Measurements from ENCODE around the gene CKMT1B. TPM values are rescaled to one million over a fixed set of nuclear protein-coding genes. Genes with fewer than 3 reads are reported as not detected.
"Not testable (repeated sequence)": the region's sequence is repeated elsewhere in the genome, so short reads cannot be mapped to it uniquely, and the experiment has no call there.

The CKMT1B gene
- not detected in 3 replicates for total RNA-seq
- long read RNA-seq, result 0 reads

- not testable (repeated sequence) for H3K27ac Mint-ChIP-seq (ENCODE audit: unreplicated experiment); H3K4me1 Mint-ChIP-seq (ENCODE audit: low read depth); H3K36me3 Mint-ChIP-seq (ENCODE audit: low read depth); H3K9me3 Mint-ChIP-seq (ENCODE audit: low read depth); H3K4me3 Mint-ChIP-seq (ENCODE audit: unreplicated experiment); DNase-seq (ENCODE audit: low spot score)
- H3K27me3 Mint-ChIP-seq (ENCODE audit: low read depth), result peaks cover 15% of the 10 kb centered on the region
Measured at GRCh38 chr15:43593328-43594190, at the start of gene CKMT1B. Gene CKMT1B, plus strand, starts transcription at chr15:43594027. Its CDS starts 192 bp downstream, at chr15:43594219.

GRCh38 chr15:43544266-43544665, 49.6 kb upstream of the CKMT1B start:
- Mint-ChIP-seq H3K4me1 (ENCODE audit: low read depth) (no peaks in the 10 kb centered on the region), H3K27me3 (ENCODE audit: low read depth) (no peaks in the 10 kb centered on the region), H3K36me3 (ENCODE audit: low read depth) (peaks cover 4% of the 10 kb centered on the region), H3K9me3 (ENCODE audit: low read depth) (peaks cover 17% of the 10 kb centered on the region), H3K4me3 (ENCODE audit: unreplicated experiment) (no peak overlapping the region), H3K27ac (ENCODE audit: unreplicated experiment) (no peak overlapping the region)
- no peak for DNase-seq (ENCODE audit: low spot score)
- TF ChIP-seq, protein P1, sequence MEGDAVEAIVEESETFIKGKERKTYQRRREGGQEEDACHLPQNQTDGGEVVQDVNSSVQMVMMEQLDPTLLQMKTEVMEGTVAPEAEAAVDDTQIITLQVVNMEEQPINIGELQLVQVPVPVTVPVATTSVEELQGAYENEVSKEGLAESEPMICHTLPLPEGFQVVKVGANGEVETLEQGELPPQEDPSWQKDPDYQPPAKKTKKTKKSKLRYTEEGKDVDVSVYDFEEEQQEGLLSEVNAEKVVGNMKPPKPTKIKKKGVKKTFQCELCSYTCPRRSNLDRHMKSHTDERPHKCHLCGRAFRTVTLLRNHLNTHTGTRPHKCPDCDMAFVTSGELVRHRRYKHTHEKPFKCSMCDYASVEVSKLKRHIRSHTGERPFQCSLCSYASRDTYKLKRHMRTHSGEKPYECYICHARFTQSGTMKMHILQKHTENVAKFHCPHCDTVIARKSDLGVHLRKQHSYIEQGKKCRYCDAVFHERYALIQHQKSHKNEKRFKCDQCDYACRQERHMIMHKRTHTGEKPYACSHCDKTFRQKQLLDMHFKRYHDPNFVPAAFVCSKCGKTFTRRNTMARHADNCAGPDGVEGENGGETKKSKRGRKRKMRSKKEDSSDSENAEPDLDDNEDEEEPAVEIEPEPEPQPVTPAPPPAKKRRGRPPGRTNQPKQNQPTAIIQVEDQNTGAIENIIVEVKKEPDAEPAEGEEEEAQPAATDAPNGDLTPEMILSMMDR (IDR thresholded peaks at IDR 0.05), result no peak

DNA sequence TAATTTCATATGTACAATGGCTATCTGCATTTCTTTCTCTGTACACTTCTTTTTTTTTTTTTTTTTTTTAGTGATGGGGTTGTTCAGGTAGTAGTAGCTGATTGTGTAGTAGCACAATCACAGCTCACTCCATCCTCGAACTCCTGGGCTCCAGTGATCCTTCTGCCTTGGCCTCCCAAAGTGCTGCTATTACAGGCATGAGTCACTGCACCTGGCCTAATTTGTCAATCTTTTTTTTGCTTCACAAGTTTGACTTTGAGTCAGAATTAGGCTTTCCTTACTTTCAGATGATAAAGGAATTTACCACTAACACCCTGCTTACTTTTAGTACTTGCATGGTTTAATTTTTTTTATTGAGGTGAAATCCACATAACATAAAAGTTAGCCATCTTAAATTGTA, 48.4 kb upstream of the CKMT1B start:
- H3K4me3 Mint-ChIP-seq (ENCODE audit: unreplicated experiment), result no peak overlapping the region
- H3K27me3 Mint-ChIP-seq (ENCODE audit: low read depth), result no peaks in the 10 kb centered on the region
- no peaks in the 10 kb centered on the region for H3K4me1 Mint-ChIP-seq (ENCODE audit: low read depth)
- TF ChIP-seq, protein P1 (IDR thresholded peaks at IDR 0.05), result no peak
- DNase-seq (ENCODE audit: low spot score), result no peak
- peaks cover 4% of the 10 kb centered on the region for H3K36me3 Mint-ChIP-seq (ENCODE audit: low read depth)
- no peak overlapping the region for H3K27ac Mint-ChIP-seq (ENCODE audit: unreplicated experiment)
- peaks cover 17% of the 10 kb centered on the region for H3K9me3 Mint-ChIP-seq (ENCODE audit: low read depth)

DNA sequence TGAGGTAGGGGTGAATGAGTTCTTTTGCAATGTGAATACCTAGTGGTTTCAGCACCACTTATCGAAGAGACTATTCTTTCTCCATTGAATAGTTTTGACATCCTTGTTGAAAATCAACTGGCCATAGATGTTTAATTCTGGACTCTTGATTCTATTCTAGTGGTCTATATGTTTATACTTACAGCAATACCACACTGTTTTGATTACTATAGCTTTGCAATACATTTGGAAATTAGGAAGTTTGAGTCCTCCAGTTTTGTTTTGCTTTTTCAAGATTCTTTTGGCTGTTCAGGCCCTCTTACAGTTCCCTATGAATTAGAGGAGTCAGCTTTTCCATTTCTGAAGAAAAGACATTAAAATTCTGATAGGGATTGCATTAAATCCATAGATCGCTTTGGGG, 46.3 kb upstream of the CKMT1B start:
- peaks cover 17% of the 10 kb centered on the region for H3K9me3 Mint-ChIP-seq (ENCODE audit: low read depth)
- no peaks in the 10 kb centered on the region for H3K4me1 Mint-ChIP-seq (ENCODE audit: low read depth)
- TF ChIP-seq, protein P1 (IDR thresholded peaks at IDR 0.05), result no peak
- H3K36me3 Mint-ChIP-seq (ENCODE audit: low read depth), result peaks cover 7% of the 10 kb centered on the region
- no peak for DNase-seq (ENCODE audit: low spot score)
- H3K27me3 Mint-ChIP-seq (ENCODE audit: low read depth), result no peaks in the 10 kb centered on the region
- H3K27ac Mint-ChIP-seq (ENCODE audit: unreplicated experiment), result no peak overlapping the region
- H3K4me3 Mint-ChIP-seq (ENCODE audit: unreplicated experiment), result no peak overlapping the region

DNA sequence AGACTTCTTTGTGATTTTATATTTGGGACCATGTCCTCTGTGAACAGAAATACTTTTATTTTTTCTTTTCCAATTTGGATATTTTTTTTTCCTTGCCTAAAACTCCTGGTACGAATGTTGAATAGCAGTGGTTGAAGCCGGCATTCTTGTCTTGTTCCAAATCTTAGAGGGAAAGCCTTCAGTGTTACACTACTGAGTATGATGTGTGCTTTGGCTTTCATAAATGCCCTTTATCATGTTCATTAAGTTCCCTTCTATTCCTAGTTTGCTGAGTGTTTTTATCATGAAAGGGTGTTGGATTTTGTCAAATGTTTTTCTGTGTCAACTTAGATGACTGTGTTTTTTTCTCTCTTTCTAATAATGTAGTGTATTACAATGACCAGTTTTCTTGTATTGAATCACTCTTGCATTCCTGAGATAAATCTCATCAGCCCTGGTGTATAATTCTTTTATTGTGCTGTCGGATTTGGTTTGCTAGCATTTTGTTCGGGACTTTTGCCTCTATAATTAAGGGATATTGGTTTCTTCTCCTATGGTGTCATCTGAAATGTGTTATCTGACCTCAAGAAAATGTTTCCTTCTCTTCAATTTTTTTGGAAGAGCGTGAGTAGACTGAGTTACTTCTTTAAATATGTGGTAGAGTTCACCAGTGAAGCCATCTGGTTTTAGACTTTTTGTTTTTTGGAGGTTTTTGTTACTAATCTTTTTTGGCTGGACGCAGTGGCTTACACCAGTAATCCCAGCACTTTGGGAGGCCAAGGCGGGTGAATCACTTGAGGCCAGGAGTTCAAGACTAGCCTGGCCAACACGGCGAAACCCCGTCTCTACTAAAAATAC, 43.1 kb upstream of the CKMT1B start:
- H3K9me3 Mint-ChIP-seq (ENCODE audit: low read depth), result peaks cover 9% of the 10 kb centered on the region
- no peaks in the 10 kb centered on the region for H3K4me1 Mint-ChIP-seq (ENCODE audit: low read depth)
- H3K27ac Mint-ChIP-seq (ENCODE audit: unreplicated experiment), result no peak overlapping the region
- no peak overlapping the region for H3K4me3 Mint-ChIP-seq (ENCODE audit: unreplicated experiment)
- no peak for DNase-seq (ENCODE audit: low spot score)
- no peaks in the 10 kb centered on the region for H3K27me3 Mint-ChIP-seq (ENCODE audit: low read depth)
- TF ChIP-seq, protein P1 (IDR thresholded peaks at IDR 0.05), result no peak
- peaks cover 7% of the 10 kb centered on the region for H3K36me3 Mint-ChIP-seq (ENCODE audit: low read depth)
